NCI-H2081 treated with DMSO at 0.1 percent for 48 hours (cell line): ENCODE measurements around the gene REG3A.

ENCODE experiments used
- DNase-seq: peaks from one replicate; lab custom pipeline; 2025; lab: John Stamatoyannopoulos, UW

REG3A gene

GRCh38 chr2:79120194-79120713, 39.3 kb downstream of the REG3A start, which contains the start of gene REG1A:
TSS of gene REG1A (plus strand) at chr2:79120488. CDS start at chr2:79120862, 374 bp downstream.
- DNase-seq, result no peak

- DNase-seq, result no peak
Observed at GRCh38 chr2:79116997-79117928, 42.3 kb downstream of the REG3A start.

GRCh38 chr2:79114797-79115494, 44.6 kb downstream of the REG3A start:
- DNase-seq, result no peak

GRCh38 chr2:79112269-79112668, 47.3 kb downstream of the REG3A start:
- DNase-seq, result no peak
